CMK (cell line): ENCODE data around the gene RNF150.
"Not testable (repeated sequence)": the region's sequence is repeated elsewhere in the genome, so short reads cannot be mapped to it uniquely, and the experiment has no call there.

Experiments used
- DNase-seq: peaks from one replicate; pipeline ENCODE4 v3.0.0-alpha.2; 2010; ENCODE audit warnings: low read depth

Gene RNF150

GRCh38 chr4:140816806-140817510 lies 316.3 kb downstream of the RNF150 start:
- DNase-seq = no peak

DNA sequence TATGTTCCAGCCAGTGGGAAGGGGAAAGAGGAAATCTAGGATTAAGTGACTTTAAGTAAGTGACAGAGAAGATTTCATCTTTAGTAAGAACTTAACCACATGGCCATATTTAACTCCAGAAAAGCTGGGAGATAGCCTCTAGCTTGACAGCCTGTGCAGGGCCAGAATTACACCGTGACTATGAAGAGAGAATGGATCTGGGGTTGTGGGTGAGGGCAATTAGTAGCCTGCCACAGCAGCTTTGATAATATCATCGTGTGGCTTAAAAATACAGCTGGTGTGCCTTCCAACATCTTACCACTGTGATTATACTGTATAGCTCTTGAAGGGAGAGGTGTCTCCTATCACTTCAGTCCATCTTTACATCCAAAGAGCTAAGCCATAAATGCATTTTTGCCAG lies 319.5 kb downstream of the RNF150 start:
- no peak for DNase-seq

DNA sequence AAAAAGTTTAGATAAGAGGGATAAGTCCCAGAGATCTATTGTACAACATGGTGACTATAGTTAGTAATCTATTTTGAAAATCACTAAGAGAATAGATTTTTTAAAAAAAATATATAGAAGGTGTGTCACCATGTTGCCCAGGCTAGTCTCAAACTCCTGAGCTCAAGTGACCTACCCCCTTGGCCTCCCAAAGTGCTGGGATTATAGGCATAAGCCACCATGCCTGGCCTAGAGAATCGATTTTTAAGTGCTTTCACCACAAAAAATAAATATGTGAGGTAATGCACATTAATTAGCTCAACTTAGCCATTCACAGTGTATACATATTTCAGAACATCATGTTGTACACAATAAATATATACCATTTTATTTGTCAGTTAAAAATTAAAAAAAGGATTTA lies 320.4 kb downstream of the RNF150 start:
- DNase-seq = no peak

GRCh38 chr4:140811429-140811828 lies 321.8 kb downstream of the RNF150 start:
- DNase-seq = no peak

DNA sequence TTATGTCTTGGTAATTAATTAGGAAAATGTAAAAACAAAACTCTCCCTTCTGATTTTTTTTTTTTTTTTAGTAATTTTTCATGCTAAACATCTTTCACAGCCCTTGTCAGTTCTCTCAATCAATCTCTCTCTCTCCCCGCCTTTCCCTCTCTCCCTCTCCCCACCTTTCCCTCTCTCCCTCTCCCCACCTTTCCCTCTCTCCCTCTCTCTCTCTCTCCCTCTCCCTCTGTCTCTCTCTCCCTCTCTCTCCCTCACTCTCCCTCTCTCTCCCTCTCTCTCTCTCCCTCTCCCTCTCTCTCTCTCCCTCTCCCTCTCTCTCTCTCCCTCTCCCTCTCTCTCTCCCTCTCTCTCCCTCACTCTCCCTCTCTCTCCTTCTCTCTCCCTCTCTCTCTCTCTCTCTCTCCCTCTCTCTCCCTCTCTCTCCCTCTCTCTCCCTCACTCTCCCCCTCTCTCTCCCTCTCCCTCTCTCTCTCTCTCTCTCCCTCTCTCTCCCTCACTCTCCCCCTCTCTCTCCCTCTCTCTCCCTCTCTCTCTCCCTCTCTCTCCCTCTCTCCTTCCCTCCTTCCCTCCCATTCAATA lies 322.6 kb downstream of the RNF150 start:
- DNase-seq = not testable (repeated sequence)
